OCI-M2 (cell line): ENCODE data around the gene RAX2.
"Not testable (repeated sequence)": the region's sequence is repeated elsewhere in the genome, so short reads cannot be mapped to it uniquely, and the experiment has no call there.

Source experiments
- DNase-seq: peaks from one replicate; lab custom pipeline; 2025; ENCODE audit not compliant: unreplicated experiment; lab: John Stamatoyannopoulos, UW

Gene RAX2

GRCh38 chr19:3771906-3772455, at the start of gene RAX2:
Gene RAX2, minus strand, starts transcription at chr19:3772228. Its CDS starts 486 bp downstream, at chr19:3771742.
- DNase-seq = no peak

- no peak for DNase-seq
These were observed 49.1 kb upstream of the RAX2 start for GRCh38 chr19:3821156-3821555.

DNA sequence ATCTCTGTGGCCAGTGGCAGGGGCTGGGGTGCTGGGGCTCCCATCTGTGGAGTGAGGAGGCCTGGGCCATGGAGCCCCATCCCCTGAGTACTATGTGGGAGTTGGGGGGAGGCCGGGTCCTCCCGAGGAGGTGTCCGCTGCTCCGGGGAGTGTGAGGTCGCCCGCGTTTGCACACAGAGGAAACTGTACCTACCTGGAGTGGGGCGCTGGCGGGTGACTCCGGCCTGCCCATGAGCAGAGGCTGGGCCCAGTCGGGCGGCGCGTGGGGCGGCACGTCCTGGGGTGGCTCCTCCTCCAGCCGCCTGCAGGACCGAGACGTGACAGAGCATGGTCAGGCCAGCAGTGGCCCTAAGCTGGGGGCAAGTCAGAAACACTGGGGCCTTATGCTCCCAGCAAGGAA, 48.0 kb upstream of the RAX2 start:
- no peak for DNase-seq

DNA sequence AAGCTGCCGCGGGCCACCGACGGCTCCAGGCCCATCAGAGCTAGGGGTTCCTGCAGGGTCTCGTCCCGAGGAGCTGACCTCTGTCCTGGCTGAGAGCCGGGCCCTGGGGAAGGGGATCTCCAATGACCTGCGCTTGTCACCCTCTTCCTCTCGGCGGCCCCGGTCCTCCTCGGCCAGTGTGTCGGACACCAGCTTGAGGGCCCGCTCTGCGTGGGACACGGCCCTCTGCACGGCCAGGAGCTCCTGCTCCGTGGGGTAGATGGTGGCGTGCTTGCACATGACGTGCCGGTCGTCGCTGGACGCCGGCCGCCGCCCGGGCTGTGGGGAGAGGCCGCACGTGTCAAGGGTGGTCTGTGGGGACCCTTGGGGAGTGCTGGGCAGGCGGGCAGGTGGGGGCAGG, 46.9 kb upstream of the RAX2 start:
- no peak for DNase-seq

- no peak for DNase-seq
These were observed 46.4 kb upstream of the RAX2 start for GRCh38 chr19:3818466-3818865.

- DNase-seq = no peak
These were observed 45.7 kb upstream of the RAX2 start for GRCh38 chr19:3817761-3818160.

DNA sequence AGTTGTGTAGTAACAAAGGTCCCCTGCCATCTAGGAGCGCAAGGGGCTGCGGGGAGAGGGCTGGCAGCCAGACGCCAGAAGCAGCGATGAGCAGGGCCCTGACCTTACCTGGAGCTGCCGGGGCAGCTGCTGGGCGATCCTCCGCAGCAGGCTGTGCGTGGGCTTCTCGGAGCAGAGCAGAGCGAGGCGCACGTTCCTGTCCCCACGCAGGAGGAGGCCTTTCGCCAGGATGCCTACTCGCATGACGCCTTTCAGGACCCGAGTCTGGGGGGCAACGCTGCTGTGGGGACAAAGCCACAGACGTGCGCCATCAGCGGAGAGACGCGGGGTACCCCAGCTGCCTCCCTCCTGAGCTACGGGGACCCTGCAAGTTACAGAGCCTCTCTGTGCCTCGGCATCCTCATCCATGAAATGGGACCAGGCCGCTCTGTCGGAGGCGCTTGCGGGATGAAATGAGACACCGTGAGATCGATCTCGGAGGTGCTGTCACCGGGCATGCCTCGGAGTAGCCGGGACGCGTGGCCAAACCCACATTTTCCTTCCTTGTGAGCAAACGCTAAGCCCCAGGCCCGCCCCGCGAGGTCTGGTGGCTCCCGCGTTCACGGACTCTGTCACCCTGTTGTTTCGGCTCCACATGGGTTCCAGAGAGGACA, 44.7 kb upstream of the RAX2 start:
- no peak for DNase-seq

DNA sequence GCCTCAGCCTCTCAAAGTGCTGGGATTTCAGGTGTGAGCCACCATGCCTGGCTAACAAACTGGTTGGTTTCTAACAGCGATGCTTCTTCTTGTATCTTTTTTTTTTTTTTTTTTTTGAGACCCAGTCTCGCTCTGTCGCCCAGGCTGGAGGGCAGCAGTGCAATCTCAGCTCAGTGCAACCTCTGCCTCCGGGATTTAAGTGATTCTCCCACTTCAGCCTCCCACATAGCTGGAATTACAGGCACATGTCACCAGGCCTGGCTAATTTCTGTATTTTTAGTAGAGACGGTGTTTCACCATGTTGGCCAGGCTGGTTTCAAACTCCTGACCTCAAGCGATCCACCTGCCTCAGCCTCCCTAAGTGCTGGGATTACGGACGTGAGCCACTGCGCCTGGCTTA, 44.1 kb upstream of the RAX2 start:
- DNase-seq = not testable (repeated sequence)

GRCh38 chr19:3814648-3815047, 42.6 kb upstream of the RAX2 start:
- DNase-seq = no peak

- DNase-seq = no peak
These were observed 41.7 kb upstream of the RAX2 start for GRCh38 chr19:3813473-3814392.

DNA sequence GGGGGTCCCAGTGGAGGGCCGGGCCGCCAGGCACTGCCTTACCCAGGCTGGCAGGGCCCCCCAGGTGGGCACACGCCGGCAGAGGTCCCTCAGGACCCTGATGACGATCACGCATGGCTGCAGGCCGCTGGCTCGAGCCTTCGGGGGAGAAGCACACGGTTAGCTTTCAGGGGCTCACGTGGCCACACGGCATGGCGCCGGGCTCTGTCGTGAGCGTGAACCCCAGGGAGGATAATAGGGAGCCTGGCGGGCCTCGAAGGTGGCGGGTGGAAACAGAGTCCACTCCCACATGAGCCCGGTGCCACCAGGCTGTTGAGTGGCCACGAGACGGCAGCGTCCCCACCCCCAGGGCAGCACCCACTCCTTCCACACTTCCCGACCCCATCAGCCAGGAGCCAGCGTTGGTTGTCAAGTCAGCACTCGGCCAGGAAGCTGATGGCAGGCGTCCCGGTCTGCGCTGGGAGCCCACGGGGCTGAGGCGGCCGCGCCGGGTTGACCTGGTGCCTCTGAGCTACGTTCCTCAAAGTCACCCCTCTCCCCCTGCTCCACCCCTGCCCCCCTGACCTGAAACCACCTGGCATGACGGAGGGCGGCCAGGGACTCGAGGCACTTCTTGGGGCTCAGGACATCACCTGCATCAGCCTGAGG, 38.8 kb upstream of the RAX2 start:
- no peak for DNase-seq

DNA sequence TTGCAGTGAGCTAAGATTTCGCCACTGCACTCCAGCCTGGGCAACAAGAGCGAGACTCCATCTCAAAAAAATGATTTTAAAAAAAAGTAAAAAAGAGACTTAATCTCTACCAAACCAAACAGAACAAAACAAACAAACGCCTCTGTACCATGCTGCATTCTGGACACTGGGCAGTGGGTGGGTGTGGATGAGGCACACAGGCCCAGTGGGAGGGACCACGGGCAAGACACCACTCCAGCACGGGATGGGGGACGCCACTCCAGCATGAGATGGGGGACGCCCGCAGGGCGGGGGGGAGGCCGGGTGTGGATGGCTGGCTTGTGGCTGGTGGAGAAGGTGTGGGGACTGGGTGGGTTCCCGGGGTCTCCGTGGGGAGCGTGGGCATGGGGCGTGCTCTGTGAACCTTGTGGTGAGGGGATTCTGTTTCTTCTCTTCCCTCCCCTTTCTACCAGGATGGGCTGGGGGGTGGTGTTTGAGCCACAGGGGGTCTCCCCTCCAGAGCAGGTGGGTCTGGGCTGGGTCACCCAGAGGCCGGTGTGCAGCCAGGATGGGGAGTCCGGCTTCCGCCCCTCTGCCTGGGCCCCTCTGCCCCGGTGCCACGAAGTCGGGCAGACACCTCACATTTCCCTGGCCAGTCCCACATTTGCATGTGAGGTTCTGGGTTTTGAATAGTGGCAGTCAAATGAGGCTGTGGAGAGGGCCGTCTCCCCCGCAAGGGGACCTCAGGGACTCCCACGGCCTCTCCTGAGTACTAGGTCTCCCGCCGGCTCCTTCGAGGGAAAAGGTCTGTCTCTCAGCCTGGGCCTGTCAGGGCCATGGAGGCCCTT, 38.1 kb upstream of the RAX2 start:
- DNase-seq = no peak

DNA sequence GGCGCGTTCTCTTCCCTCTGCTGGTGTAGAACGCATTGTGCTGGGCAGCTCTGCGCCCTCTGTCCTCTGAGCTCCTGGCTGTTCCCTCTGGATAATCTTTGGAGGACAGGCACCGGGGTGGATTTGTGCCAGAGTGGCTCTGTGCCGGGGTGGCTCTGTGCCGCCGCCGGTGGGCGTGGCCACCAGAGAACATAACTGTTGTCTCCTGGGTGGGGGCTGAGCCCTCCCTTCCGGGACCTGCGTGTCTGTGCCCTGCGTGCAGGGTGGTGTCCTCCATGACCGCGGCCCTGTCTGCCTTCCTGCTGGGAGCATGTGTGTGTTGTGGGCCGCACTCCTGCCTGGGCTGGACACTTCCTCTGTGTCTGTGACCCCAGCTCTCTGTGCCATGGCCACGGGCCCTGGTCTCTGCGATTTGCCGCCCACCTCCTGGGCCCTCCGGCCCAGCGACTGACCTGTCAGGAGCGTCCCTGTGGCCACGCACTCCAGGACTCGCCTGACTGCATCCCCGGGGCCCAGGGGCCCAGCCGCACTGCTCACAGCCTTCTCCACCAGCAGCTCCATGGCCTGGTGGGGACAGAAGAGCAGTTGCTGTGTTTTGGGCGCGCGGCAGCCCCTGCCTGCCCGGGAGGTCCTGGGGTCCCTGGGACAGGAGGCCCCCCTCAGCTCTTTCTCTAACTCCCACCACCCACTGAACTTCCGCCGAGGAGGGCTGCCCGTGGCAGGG, 36.6 kb upstream of the RAX2 start:
- no peak for DNase-seq

GRCh38 chr19:3807574-3808354, 35.7 kb upstream of the RAX2 start:
- DNase-seq = no peak

DNA sequence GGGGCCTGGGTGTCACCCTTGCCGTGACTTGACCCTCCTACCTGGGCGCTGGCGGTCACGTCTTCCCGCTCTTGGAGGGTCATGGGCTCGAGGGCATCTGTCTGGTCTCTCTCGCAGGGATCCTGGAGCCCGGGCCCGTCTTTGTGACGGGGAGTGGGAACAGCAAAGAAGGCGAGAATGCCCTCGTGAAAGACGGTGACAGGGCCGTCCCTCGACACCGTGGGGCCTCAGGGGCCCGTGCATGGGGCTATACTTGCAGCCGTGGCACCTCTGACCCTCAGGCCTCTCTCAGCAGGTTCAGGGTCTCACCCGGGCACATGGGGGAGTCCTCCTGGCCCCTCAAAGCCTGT, 35.1 kb upstream of the RAX2 start:
- no peak for DNase-seq

GRCh38 chr19:3805859-3806258, 33.8 kb upstream of the RAX2 start:
- no peak for DNase-seq

DNA sequence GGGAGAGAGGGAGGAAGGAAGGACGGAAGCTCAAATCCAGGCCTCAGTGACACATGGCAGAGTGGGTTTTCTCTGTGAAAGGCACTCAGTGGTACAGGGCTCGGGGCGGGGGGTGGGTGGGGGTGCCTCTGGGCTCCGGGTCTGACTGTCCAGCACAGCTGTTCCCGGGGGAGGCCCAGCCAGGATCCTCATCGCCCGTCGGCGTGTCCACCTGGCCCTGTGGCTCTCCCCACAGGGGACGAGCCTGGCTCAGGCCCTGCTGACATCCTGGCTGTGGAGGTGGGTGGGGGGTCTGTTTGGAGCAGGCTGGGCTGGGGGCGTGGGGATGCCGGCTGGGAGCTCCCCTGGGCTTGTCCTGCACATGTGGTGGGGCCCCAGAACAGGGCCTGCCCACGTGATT, 32.4 kb upstream of the RAX2 start:
- no peak for DNase-seq

GRCh38 chr19:3803986-3804385, 32.0 kb upstream of the RAX2 start:
- no peak for DNase-seq

GRCh38 chr19:3803114-3803888, 31.3 kb upstream of the RAX2 start:
- no peak for DNase-seq
